H1 (cell line): Measurements from ENCODE around the gene BTNL3. TPM values are rescaled to one million over a fixed set of nuclear protein-coding genes. Genes with fewer than 3 reads are reported as not detected.

Source experiments
- CTCF ChIA-PET: fragments of 300-600 bp; sonication (Branson Sonifier 250); formaldehyde crosslinking; loops from one replicate; lab custom pipeline; 2021; ENCODE audit not compliant: partially characterized antibody; lab: Charles Lee
- POLR2A ChIA-PET: fragments of 300-600 bp; sonication (Branson Sonifier 250); formaldehyde crosslinking; loops from one replicate; lab custom pipeline; 2021; ENCODE audit warnings: inconsistent platforms; ENCODE audit not compliant: partially characterized antibody; lab: Charles Lee
- DNase-seq, 2 experiments: peaks; one replicate each; pipeline versions ENCODE4 v3.0.0 to v3.0.0-alpha.2; 2010 to 2022; ENCODE audit warnings: low spot score in 2 of 2, low read depth in 1 of 2, mixed read lengths in 1 of 2
- FAIRE-seq: peaks from 2 replicates; lab custom pipeline; 2011; peaks lifted over from hg19 to GRCh38; lab: Jason Lieb, UNC
- H2AFZ ChIP-seq: 2 replicates; pipeline ENCODE4 v1.8.1; 2012; ENCODE audit warnings: low read length, inconsistent platforms
- H2AK5ac ChIP-seq: 2 replicates; pipeline ENCODE4 v1.6.1; 2013; ENCODE audit warnings: low read depth, low read length
- H2BK120ac ChIP-seq: replicated peaks from 2 replicates; pipeline ENCODE3; 2013; ENCODE audit warnings: low read depth, low read length, inconsistent platforms
- H2BK12ac ChIP-seq: 2 replicates; pipeline ENCODE4 v1.6.1; 2013; ENCODE audit warnings: low read depth, low read length
- H2BK15ac ChIP-seq: 2 replicates; pipeline ENCODE4 v1.6.1; 2013; ENCODE audit warnings: low read length
- H2BK20ac ChIP-seq: 2 replicates; pipeline ENCODE4 v1.6.1; 2013; ENCODE audit warnings: low read length
- H2BK5ac ChIP-seq: 2 replicates; pipeline ENCODE4 v1.6.1; 2013; ENCODE audit warnings: low read depth, low read length
- H3K14ac ChIP-seq: 2 replicates; pipeline ENCODE4 v1.6.1; 2013; ENCODE audit warnings: inconsistent platforms; ENCODE audit not compliant: insufficient read length
- H3K18ac ChIP-seq: 2 replicates; pipeline ENCODE4 v1.6.1; 2013; ENCODE audit warnings: low read length; ENCODE audit errors: extremely low read depth
- H3K23ac ChIP-seq: 2 replicates; pipeline ENCODE4 v1.6.1; 2013; ENCODE audit warnings: inconsistent platforms; ENCODE audit not compliant: insufficient read length
- H3K23me2 ChIP-seq: 2 replicates; pipeline ENCODE4 v1.6.1; 2013; ENCODE audit warnings: low read depth, low read length
- H3K27ac ChIP-seq: 2 replicates; pipeline ENCODE4 v1.6.1; 2011; ENCODE audit warnings: low read depth, low read length, inconsistent platforms
- H3K27me3 ChIP-seq, 4 experiments: replicated peaks in 1 of 4; 1 replicate in 1 of 4; 2 replicates in 3 of 4; pipeline versions ENCODE4 v1.6.1 to v1.8.1; 2011 to 2013; ENCODE audit warnings: low read length in 3 of 4, mild to moderate bottlenecking in 3 of 4, inconsistent platforms in 2 of 4, mixed read lengths in 2 of 4, moderate library complexity in 1 of 4; ENCODE audit not compliant: control insufficient read depth in 3 of 4, insufficient read depth in 3 of 4; ENCODE audit errors: extremely low read depth in 1 of 4
- H3K36me3 ChIP-seq, 4 experiments: 2 replicates each; pipeline versions ENCODE4 v1.6.1 to v1.8.1; 2011 to 2013; ENCODE audit warnings: mild to moderate bottlenecking in 4 of 4, low read length in 3 of 4, moderate library complexity in 2 of 4, control low read depth in 1 of 4, inconsistent platforms in 1 of 4; ENCODE audit not compliant: insufficient read depth in 4 of 4, control insufficient read depth in 2 of 4
- H3K4ac ChIP-seq: replicated peaks from 2 replicates; pipeline ENCODE3; 2013; ENCODE audit warnings: low read length, low read depth, mixed read lengths, inconsistent platforms; ENCODE audit not compliant: insufficient read length
- H3K4me1 ChIP-seq, 4 experiments: replicated peaks in 1 of 4; 1 replicate in 1 of 4; 2 replicates in 3 of 4; pipeline versions ENCODE4 v1.6.1 to v1.8.1; 2011 to 2013; ENCODE audit warnings: low read length in 3 of 4, inconsistent platforms in 2 of 4, mixed read lengths in 1 of 4; ENCODE audit not compliant: insufficient read depth in 4 of 4, control insufficient read depth in 3 of 4
- H3K4me2 ChIP-seq, 2 experiments: 2 replicates each; pipeline versions ENCODE4 v1.6.1 to v1.8.1; 2011 to 2013; ENCODE audit warnings: low read depth in 2 of 2, low read length in 2 of 2, control low read depth in 1 of 2, inconsistent platforms in 1 of 2, mild to moderate bottlenecking in 1 of 2; ENCODE audit not compliant: insufficient read depth in 1 of 2
- H3K4me3 ChIP-seq, 4 experiments: fragments of 200-600, 300-600 bp in 1 of 4; sonication (generic), shearing (Covaris generic), sonication (Bioruptor Twin) in 1 of 4; 2 replicates each; pipeline versions ENCODE4 v1.5.1 to v1.8.1; 2011 to 2016; ENCODE audit warnings: low read length in 4 of 4, low read depth in 3 of 4, control low read depth in 2 of 4, inconsistent platforms in 2 of 4, mild to moderate bottlenecking in 2 of 4, mixed read lengths in 1 of 4, moderate library complexity in 1 of 4; ENCODE audit not compliant: insufficient read depth in 2 of 4; ENCODE audit errors: extremely low read depth in 1 of 4
- H3K56ac ChIP-seq: replicated peaks from 2 replicates; pipeline ENCODE3; 2013; ENCODE audit warnings: low read depth, mild to moderate bottlenecking, mixed read lengths, low read length, inconsistent platforms; ENCODE audit not compliant: insufficient read length
- H3K79me1 ChIP-seq: 2 replicates; pipeline ENCODE4 v1.6.1; 2013; ENCODE audit warnings: low read depth, low read length, control low read depth
- H3K79me2 ChIP-seq, 2 experiments: 2 replicates each; pipeline versions ENCODE4 v1.6.1 to v1.8.1; 2012 to 2013; ENCODE audit warnings: low read length in 2 of 2, mild to moderate bottlenecking in 2 of 2, inconsistent platforms in 1 of 2; ENCODE audit not compliant: insufficient read depth in 2 of 2, control insufficient read depth in 1 of 2
- H3K9ac ChIP-seq, 4 experiments: replicated peaks in 1 of 4; 1 replicate in 1 of 4; 2 replicates in 3 of 4; pipeline versions ENCODE4 v1.6.1 to v1.8.1; 2011 to 2013; ENCODE audit warnings: low read depth in 3 of 4, low read length in 3 of 4, control low read depth in 2 of 4, mild to moderate bottlenecking in 2 of 4, moderate library complexity in 2 of 4, inconsistent platforms in 1 of 4; ENCODE audit errors: extremely low read depth in 1 of 4
- H3K9me3 ChIP-seq, 2 experiments: 2 replicates each; pipeline versions ENCODE4 v1.6.1 to v1.8.1; 2012 to 2013; ENCODE audit warnings: mild to moderate bottlenecking in 2 of 2, moderate library complexity in 2 of 2, control low read depth in 1 of 2, inconsistent platforms in 1 of 2, low read depth in 1 of 2, low read length in 1 of 2, mixed read lengths in 1 of 2; ENCODE audit not compliant: insufficient read depth in 2 of 2
- H4K20me1 ChIP-seq, 2 experiments: replicated peaks in 1 of 2; 2 replicates each; pipeline versions ENCODE3 to v1.8.1; 2011 to 2013; ENCODE audit warnings: inconsistent platforms in 2 of 2, low read length in 2 of 2, mild to moderate bottlenecking in 1 of 2; ENCODE audit not compliant: insufficient read depth in 2 of 2, control insufficient read depth in 1 of 2
- H4K5ac ChIP-seq: 2 replicates; pipeline ENCODE4 v1.6.1; 2013; ENCODE audit warnings: low read length, low read depth, mixed read lengths, inconsistent platforms; ENCODE audit not compliant: insufficient read length
- H4K8ac ChIP-seq: 2 replicates; pipeline ENCODE4 v1.8.0; 2013; ENCODE audit warnings: mild to moderate bottlenecking, moderate library complexity, low read length, inconsistent platforms; ENCODE audit not compliant: insufficient read depth; ENCODE audit errors: extremely low read depth
- H4K91ac ChIP-seq: replicated peaks from 2 replicates; pipeline ENCODE3; 2013; ENCODE audit warnings: low read length, mixed read lengths, inconsistent platforms; ENCODE audit not compliant: insufficient read length
- ASH2L ChIP-seq: fragments of 200-600, 300-600 bp; sonication (generic); IDR thresholded peaks from one replicate; pipeline ENCODE4 v1.7.1; 2017; ENCODE audit warnings: low read length
- BCL11A ChIP-seq, 2 experiments: IDR thresholded peaks; one replicate each; pipeline ENCODE4 v1.6.1; 2011; ENCODE audit warnings: low read depth in 2 of 2, low read length in 2 of 2, mild to moderate bottlenecking in 2 of 2
- CTBP2 ChIP-seq: IDR thresholded peaks from 2 replicates; pipeline ENCODE4 v1.7.0; 2011; ENCODE audit warnings: borderline replicate concordance, mild to moderate bottlenecking, moderate library complexity, mixed read lengths, low read length; ENCODE audit not compliant: insufficient read depth, insufficient read length
- KDM4A ChIP-seq: IDR thresholded peaks from one replicate; pipeline ENCODE4 v1.7.1; 2012; ENCODE audit warnings: low read depth, mild to moderate bottlenecking, moderate library complexity, low read length, inconsistent platforms; ENCODE audit not compliant: severe bottlenecking
- KDM5A ChIP-seq: fragments of 200-600 bp; IDR thresholded peaks from 2 replicates; pipeline ENCODE4 v1.7.1; 2012; ENCODE audit warnings: mild to moderate bottlenecking, low read length, inconsistent platforms, mixed read lengths
- MAFK ChIP-seq: IDR thresholded peaks from 2 replicates; pipeline ENCODE4 v1.6.1; 2012; ENCODE audit warnings: low read depth, mild to moderate bottlenecking, improper control_type of control experiment, low read length
- NANOG ChIP-seq: IDR thresholded peaks from 2 replicates; pipeline ENCODE4 v1.6.1; 2011; ENCODE audit warnings: low read length, low read depth, mild to moderate bottlenecking, inconsistent platforms; ENCODE audit not compliant: insufficient read depth, poor library complexity, severe bottlenecking
- POLR2AphosphoS5 ChIP-seq: IDR thresholded peaks from 2 replicates; pipeline ENCODE4 v1.6.1; 2011; ENCODE audit warnings: low read depth, low read length
- SAP30 ChIP-seq: fragments of 300-600 bp; sonication (generic); IDR thresholded peaks from 2 replicates; pipeline ENCODE4 v1.7.1; 2012; ENCODE audit warnings: low read length, moderate library complexity, mild to moderate bottlenecking, inconsistent platforms; ENCODE audit not compliant: insufficient read depth, insufficient replicate concordance
- SUZ12 ChIP-seq: fragments of 200-600 bp; sonication (generic); IDR thresholded peaks from 2 replicates; pipeline ENCODE4 v1.6.1; 2012; ENCODE audit warnings: mild to moderate bottlenecking, inconsistent platforms, low read length, moderate library complexity, mixed read lengths
- TAF1 ChIP-seq: IDR thresholded peaks from 2 replicates; pipeline ENCODE4 v1.6.1; 2011; ENCODE audit warnings: mild to moderate bottlenecking, low read depth, low read length
- TAF7 ChIP-seq: optimal IDR thresholded peaks from 2 replicates; pipeline ENCODE3; 2011; ENCODE audit warnings: low read depth, mild to moderate bottlenecking, inconsistent platforms, low read length, moderate library complexity, borderline replicate concordance
- TEAD4 ChIP-seq: IDR thresholded peaks from 2 replicates; pipeline ENCODE4 v1.6.1; 2012; ENCODE audit warnings: low read depth, low read length, inconsistent platforms, mixed read lengths
- YY1 ChIP-seq: IDR thresholded peaks from 2 replicates; pipeline ENCODE4 v1.6.1; 2011; ENCODE audit warnings: low read depth, mild to moderate bottlenecking, low read length
- WGBS, 2 experiments: shearing (Covaris generic) in 1 of 2; methylation state at CpG; one replicate each; pipeline versions ENCODE4 v1.1.6 to v1.1.7; 2013 to 2015; ENCODE audit warnings: low lambda C conversion rate in 2 of 2, mixed read lengths in 2 of 2, inconsistent platforms in 1 of 2, low coverage in 1 of 2, missing lambda C conversion rate in 1 of 2; ENCODE audit not compliant: insufficient replicate concordance in 2 of 2, insufficient coverage in 1 of 2, insufficient read length in 1 of 2; ENCODE audit errors: extremely low coverage in 1 of 2, missing lambda C conversion rate in 1 of 2; 5-methylcytosine and 5-hydroxymethylcytosine counted together
- polyA plus RNA-seq, 7 experiments: library from polyadenylated mRNA; depleted of rRNA in 3 of 7; stranded (reverse) in 5 of 7; unstranded in 2 of 7; fragments of >200 nt in 5 of 7; fragments of 200-250 nt in 2 of 7; gene quantifications; 1 replicate in 5 of 7; 2 replicates in 1 of 7; 4 replicates in 1 of 7; pipeline versions ENCODE4 v1.2.1 to v1.2.3, GENCODE V29; 2011 to 2013; ENCODE audit warnings: missing spikeins in 2 of 7, mixed read lengths in 2 of 7
- total RNA-seq: library from RNA; stranded (reverse); fragmentation: NEBNext Ultra II Directional; extraction: Animal tissue kit (Norgen Biotek cat#: 25700); gene quantifications from 2 replicates; pipeline ENCODE4 v1.2.1, GENCODE V29; 2021

The BTNL3 gene
- total and polyA plus RNA-seq, 2 of the 8 experiments (the other 6 are each of a cell fraction or from before 2014, with no cell fraction given): not detected

GRCh38 chr5:181005791-181006190, 17.1 kb downstream of the BTNL3 start:
- H3K79me2 ChIP-seq: no peaks in the 10 kb centered on the region
- H3K23ac ChIP-seq: no peak overlapping the region
- no peaks in the 10 kb centered on the region for H3K27me3 ChIP-seq
- H3K4me1 ChIP-seq: peaks cover 0 to 3% (median 0%) of the 10 kb centered on the region in 4 experiments; a peak in 1 of 7 replicates
- H2AFZ ChIP-seq: no peak overlapping the region
- peaks cover 6 to 9% of the 10 kb centered on the region in 2 experiments; a peak in 3 of 4 replicates for H3K9me3 ChIP-seq
- H3K18ac ChIP-seq: no peak overlapping the region
- H2BK12ac ChIP-seq: no peak overlapping the region
- no peaks in the 10 kb centered on the region for H4K20me1 ChIP-seq
- H3K23me2 ChIP-seq: no peaks in the 10 kb centered on the region
- no peaks in the 10 kb centered on the region for H3K79me1 ChIP-seq
- 78% methylated on average over 9 of the region's 9 CpGs; no CpG with 5 or more reads in 1 of the 2 experiments for WGBS, 2 experiments
- no peak overlapping the region for H2BK15ac ChIP-seq
- H3K27ac ChIP-seq: no peak overlapping the region
- no peak overlapping the region for H3K9ac ChIP-seq
- no peaks in the 10 kb centered on the region; a peak in 1 of 8 replicates for H3K36me3 ChIP-seq
- no peak for FAIRE-seq
- H2AK5ac ChIP-seq: no peak overlapping the region
- no peak overlapping the region for H3K14ac ChIP-seq
- no peak overlapping the region for H2BK20ac ChIP-seq
- no peak overlapping the region for H4K91ac ChIP-seq
- CTCF ChIA-PET: no interaction called here
- H2BK5ac ChIP-seq: no peak overlapping the region
- no peak overlapping the region; the same call in 1 of the 2 replicates for H4K8ac ChIP-seq
- POLR2A ChIA-PET: interaction anchor here (1.1 kb wide), 1 partner anchor 23 kb away, joined by 3 read pairs; no protein-coding TSS in a partner anchor
- H2BK120ac ChIP-seq: no peak overlapping the region
- no peak overlapping the region for H3K56ac ChIP-seq
- no peak overlapping the region for H3K4me3 ChIP-seq
- no peak for DNase-seq
- H4K5ac ChIP-seq: no peak overlapping the region
- no peak overlapping the region for H3K4ac ChIP-seq
- no peak overlapping the region for H3K4me2 ChIP-seq
- TF ChIP-seq ASH2L (no peak), MAFK (no peak), BCL11A (IDR thresholded peaks at IDR 0.05; ENCODE audit: low read depth in 2 of 2, low read length in 2 of 2) (no peak), SAP30 (no peak), YY1 (no peak), SUZ12 (no peak), TEAD4 (no peak), POLR2AphosphoS5 (no peak), KDM4A (no peak), TAF1 (no peak), KDM5A (no peak), TAF7 (no peak), CTBP2 (no peak), NANOG (no peak)
